NCI-H748 (cell line): ENCODE results near the gene MRGPRG.
"Not testable (repeated sequence)": the region's sequence is repeated elsewhere in the genome, so short reads cannot be mapped to it uniquely, and the experiment has no call there.

Experiments
- DNase-seq: peaks from one replicate; lab custom pipeline; 2025; ENCODE audit not compliant: unreplicated experiment; lab: John Stamatoyannopoulos, UW

Gene MRGPRG

GRCh38 chr11:3176487-3176886 lies 42.1 kb downstream of the MRGPRG start:
- DNase-seq = no peak

GRCh38 chr11:3175194-3175593 lies 43.4 kb downstream of the MRGPRG start:
- DNase-seq = no peak

- no peak for DNase-seq
These were observed 44.2 kb downstream of the MRGPRG start for GRCh38 chr11:3174387-3174786.

- DNase-seq = no peak
These were observed 44.8 kb downstream of the MRGPRG start for GRCh38 chr11:3173795-3174194.

GRCh38 chr11:3171931-3172560 lies 46.6 kb downstream of the MRGPRG start:
- no peak for DNase-seq

- no peak for DNase-seq
These were observed 47.6 kb downstream of the MRGPRG start for GRCh38 chr11:3170756-3171650.

GRCh38 chr11:3170044-3170755 lies 48.4 kb downstream of the MRGPRG start:
- DNase-seq = no peak

- no peak for DNase-seq
These were observed 49.2 kb downstream of the MRGPRG start for GRCh38 chr11:3169255-3170043.

- not testable (repeated sequence) for DNase-seq
These were observed 49.8 kb downstream of the MRGPRG start for GRCh38 chr11:3168742-3169254.
